Measurements from ENCODE around the gene CLTC. TPM values are rescaled to one million over a fixed set of nuclear protein-coding genes. Genes with fewer than 3 reads are reported as not detected.
"Not testable (repeated sequence)": the region's sequence is repeated elsewhere in the genome, so short reads cannot be mapped to it uniquely, and the experiment has no call there.

Gene CLTC
- total and polyA plus RNA-seq, 10 donors, result 47.8 to 289 (median 236) TPM

DNA sequence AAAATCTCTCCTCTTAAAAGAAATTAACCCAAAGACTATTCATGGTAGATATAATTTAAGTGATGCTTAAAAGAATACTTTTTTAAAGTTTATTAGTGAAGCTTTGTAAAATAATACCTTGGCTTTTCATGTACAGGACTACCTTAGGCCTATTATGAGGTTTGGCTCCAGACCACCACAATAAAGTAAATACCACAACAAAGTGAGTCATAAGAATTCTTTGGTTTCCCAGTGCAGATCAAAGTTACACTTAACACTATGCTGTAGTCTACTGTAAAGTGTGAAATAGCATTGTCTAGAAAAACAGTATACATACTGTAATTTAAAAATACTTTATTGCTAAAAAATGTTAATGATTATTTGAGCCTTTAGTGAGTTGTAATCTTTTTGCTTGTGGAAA lies 31.7 kb downstream of the CLTC start:
- Histone ChIP-seq H3K9me3 (peaks cover 0 to 3% (median 0%) of the 10 kb centered on the region in 8 donors), H3K4me3 (no peak overlapping the region), H3K27ac (no peak overlapping the region), H3K27me3 (replicated peaks in 1 of 7) (no peaks in the 10 kb centered on the region), H3K4me1 (peaks cover 0 to 45% (median 8%) of the 10 kb centered on the region in 6 donors), H3K36me3 (peaks cover 0 to 100% (median 81%) of the 10 kb centered on the region in 6 donors)
- intact Hi-C loops (cut with DNase I; ENCODE audit: low total_unique reads), result no loop called here
- TF ChIP-seq POLR2A (IDR thresholded peaks at IDR 0.05), result no peak
- TF ChIP-seq, protein P1, sequence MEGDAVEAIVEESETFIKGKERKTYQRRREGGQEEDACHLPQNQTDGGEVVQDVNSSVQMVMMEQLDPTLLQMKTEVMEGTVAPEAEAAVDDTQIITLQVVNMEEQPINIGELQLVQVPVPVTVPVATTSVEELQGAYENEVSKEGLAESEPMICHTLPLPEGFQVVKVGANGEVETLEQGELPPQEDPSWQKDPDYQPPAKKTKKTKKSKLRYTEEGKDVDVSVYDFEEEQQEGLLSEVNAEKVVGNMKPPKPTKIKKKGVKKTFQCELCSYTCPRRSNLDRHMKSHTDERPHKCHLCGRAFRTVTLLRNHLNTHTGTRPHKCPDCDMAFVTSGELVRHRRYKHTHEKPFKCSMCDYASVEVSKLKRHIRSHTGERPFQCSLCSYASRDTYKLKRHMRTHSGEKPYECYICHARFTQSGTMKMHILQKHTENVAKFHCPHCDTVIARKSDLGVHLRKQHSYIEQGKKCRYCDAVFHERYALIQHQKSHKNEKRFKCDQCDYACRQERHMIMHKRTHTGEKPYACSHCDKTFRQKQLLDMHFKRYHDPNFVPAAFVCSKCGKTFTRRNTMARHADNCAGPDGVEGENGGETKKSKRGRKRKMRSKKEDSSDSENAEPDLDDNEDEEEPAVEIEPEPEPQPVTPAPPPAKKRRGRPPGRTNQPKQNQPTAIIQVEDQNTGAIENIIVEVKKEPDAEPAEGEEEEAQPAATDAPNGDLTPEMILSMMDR (IDR thresholded peaks at IDR 0.05 in 8 of 11, conservative IDR thresholded peaks at IDR 0.05 in 3 of 11), result no peak
- TF ChIP-seq POLR2AphosphoS5 (IDR thresholded peaks at IDR 0.05), result no peak
- no peak for DNase-seq

DNA sequence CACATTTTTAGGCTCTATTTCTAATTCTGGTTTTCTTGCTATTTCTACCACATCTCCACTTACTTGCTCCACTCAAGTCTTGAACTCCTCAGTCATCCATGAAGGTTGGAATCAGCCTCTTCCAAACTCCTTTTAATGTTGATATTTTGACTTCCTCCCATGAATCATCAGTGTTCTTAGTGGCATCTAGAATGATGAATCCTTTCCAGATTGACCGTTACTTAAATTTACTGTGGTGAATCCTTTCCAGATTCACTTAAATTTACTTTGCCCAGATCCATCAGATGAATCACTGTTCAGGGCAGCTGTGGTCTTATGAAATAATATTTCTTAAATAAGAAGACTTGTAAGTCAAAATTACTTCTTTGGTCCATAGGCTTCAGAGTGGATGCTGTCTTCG lies 32.4 kb downstream of the CLTC start:
- intact Hi-C loops (cut with DNase I; ENCODE audit: low total_unique reads), result no loop called here
- Histone ChIP-seq H3K4me1 (peaks cover 0 to 42% (median 6%) of the 10 kb centered on the region in 6 donors), H3K27ac (no peak overlapping the region), H3K36me3 (peaks cover 0 to 100% (median 88%) of the 10 kb centered on the region in 6 donors), H3K9me3 (peaks cover 0 to 3% (median 0%) of the 10 kb centered on the region in 8 donors), H3K4me3 (no peak overlapping the region), H3K27me3 (replicated peaks in 1 of 7) (no peaks in the 10 kb centered on the region)
- whole genome bisulfite sequencing, 5 donors, result 91 to 99% (median 96%) methylated on average over 2 of the region's 2 CpGs
- no peak for DNase-seq
- TF ChIP-seq POLR2A (IDR thresholded peaks at IDR 0.05) (no peak), POLR2AphosphoS5 (IDR thresholded peaks at IDR 0.05) (no peak)
- TF ChIP-seq, protein P1 (IDR thresholded peaks at IDR 0.05 in 8 of 11, conservative IDR thresholded peaks at IDR 0.05 in 3 of 11), result no peak

DNA sequence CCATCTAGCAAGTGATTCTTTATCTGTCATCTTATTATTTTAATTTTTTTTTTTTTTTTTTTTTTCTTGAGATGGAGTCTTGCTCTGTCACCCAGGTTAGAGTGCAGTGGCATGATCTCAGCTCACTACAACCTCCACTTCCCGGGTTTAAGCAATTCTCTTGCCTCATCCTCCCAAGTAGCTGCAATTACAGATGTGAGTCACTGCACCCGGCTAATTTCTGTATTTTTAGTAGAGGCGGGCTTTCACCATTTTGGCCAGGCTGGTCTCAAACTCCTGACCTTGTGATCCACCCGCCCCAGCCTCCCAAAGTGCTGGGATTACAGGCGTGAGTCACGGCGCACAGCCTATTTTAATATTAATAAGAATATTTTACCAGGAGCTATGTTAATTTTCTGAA lies 36.9 kb downstream of the CLTC start:
- H3K27me3 ChIP-seq (replicated peaks in 1 of 7); DNase-seq; H3K4me1 ChIP-seq; H3K4me3 ChIP-seq; intact Hi-C loops (cut with DNase I; ENCODE audit: low total_unique reads); H3K9me3 ChIP-seq: not testable (repeated sequence)
- Histone ChIP-seq H3K27ac (peak overlapping the region in 2 of 8 donors; percentile 20 to 54), H3K36me3 (peaks cover 0 to 100% (median 87%) of the 10 kb centered on the region in 6 donors)
- 60 to 85% (median 75%) methylated on average over 7 of the region's 7 CpGs for WGBS, 5 donors

DNA sequence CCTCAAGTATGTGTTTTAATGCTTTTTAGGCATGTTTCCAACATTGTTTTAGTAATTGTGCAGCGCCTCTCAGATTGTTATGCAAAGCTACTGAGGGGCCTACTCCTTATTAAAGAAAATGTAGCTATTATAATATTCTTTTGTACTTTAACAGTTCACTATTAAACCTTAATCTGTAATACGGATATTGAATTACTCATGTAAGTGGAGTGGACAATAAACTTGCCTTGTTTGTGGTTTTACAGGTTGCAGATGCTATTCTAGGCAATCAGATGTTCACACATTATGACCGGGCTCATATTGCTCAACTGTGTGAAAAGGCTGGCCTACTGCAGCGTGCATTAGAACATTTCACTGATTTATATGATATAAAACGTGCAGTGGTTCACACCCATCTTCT lies 46.5 kb downstream of the CLTC start:
- Histone ChIP-seq H3K27ac (no peak overlapping the region), H3K4me1 (peaks cover 6 to 41% (median 28%) of the 10 kb centered on the region in 6 donors), H3K4me3 (no peak overlapping the region), H3K9me3 (no peaks in the 10 kb centered on the region), H3K36me3 (peaks cover 3 to 100% (median 82%) of the 10 kb centered on the region in 6 donors), H3K27me3 (replicated peaks in 1 of 7) (no peaks in the 10 kb centered on the region)
- no peak for DNase-seq
- 63 to 84% (median 76%) methylated on average over 5 of the region's 5 CpGs for whole genome bisulfite sequencing, 5 donors
- intact Hi-C loops (cut with DNase I; ENCODE audit: low total_unique reads), result no loop called here
- TF ChIP-seq POLR2A (IDR thresholded peaks at IDR 0.05) (no peak), POLR2AphosphoS5 (IDR thresholded peaks at IDR 0.05) (no peak)
- TF ChIP-seq, protein P1 (IDR thresholded peaks at IDR 0.05 in 8 of 11, conservative IDR thresholded peaks at IDR 0.05 in 3 of 11), result no peak

DNA sequence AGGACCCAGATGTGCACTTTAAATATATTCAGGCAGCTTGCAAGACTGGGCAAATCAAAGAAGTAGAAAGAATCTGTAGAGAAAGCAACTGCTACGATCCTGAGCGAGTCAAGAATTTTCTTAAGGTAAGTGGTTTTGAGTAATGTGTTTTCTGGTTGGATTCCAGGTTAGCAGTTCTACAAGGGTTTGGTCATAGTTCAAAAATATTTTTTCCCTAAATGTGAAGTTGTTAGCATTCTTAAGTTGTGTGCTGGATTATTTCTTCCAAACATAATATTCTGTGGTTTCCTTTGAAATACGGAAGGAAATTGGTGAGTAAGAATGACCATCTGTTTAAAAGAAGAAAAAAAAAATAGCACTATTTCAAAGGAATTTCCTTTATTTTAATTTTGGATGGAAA lies 49.1 kb downstream of the CLTC start:
- WGBS, 5 donors, result 32 to 51% (median 34%) methylated on average over 3 of the region's 3 CpGs
- no peaks in the 10 kb centered on the region for H3K9me3 ChIP-seq
- TF ChIP-seq POLR2A (IDR thresholded peaks at IDR 0.05) (no peak), POLR2AphosphoS5 (IDR thresholded peaks at IDR 0.05) (no peak)
- TF ChIP-seq, protein P1 (IDR thresholded peaks at IDR 0.05 in 8 of 11, conservative IDR thresholded peaks at IDR 0.05 in 3 of 11), result no peak
- peaks cover 6 to 58% (median 28%) of the 10 kb centered on the region in 6 donors for H3K4me1 ChIP-seq
- no peak for DNase-seq
- no peaks in the 10 kb centered on the region for H3K27me3 ChIP-seq (replicated peaks in 1 of 7)
- peak overlapping the region in 7 of 8 donors; percentile 23 to 68 (median 58) for H3K27ac ChIP-seq
- intact Hi-C loops (cut with DNase I; ENCODE audit: low total_unique reads), result no loop called here
- peaks cover 3 to 99% (median 71%) of the 10 kb centered on the region in 6 donors for H3K36me3 ChIP-seq
- H3K4me3 ChIP-seq, result no peak overlapping the region

Data from spleen (tissue), 11 donors.